ENCODE measurements around the gene CIITA.

DNA sequence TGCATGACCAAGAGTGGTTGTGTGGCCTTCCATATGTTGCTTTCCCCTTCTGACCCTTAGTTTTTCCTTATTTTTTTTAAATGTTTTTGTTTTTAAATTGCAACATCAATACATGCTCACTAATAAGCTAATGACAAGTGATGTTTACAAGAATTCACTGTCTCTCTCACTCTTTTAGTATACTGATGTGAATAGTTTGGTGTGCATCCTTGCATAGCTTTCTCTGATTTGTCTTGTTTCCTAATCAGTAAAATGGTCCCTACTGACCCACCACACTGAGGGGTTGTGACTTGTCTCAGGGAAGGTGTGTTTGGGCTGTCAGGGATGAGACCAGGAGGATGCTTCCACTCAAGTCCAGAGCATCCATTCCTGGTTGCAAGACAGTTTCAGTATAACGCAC, 26.0 kb downstream of the CIITA start:
- no peak for TF ChIP-seq POLR2A (IDR thresholded peaks at IDR 0.05)
- TF ChIP-seq, protein P1, sequence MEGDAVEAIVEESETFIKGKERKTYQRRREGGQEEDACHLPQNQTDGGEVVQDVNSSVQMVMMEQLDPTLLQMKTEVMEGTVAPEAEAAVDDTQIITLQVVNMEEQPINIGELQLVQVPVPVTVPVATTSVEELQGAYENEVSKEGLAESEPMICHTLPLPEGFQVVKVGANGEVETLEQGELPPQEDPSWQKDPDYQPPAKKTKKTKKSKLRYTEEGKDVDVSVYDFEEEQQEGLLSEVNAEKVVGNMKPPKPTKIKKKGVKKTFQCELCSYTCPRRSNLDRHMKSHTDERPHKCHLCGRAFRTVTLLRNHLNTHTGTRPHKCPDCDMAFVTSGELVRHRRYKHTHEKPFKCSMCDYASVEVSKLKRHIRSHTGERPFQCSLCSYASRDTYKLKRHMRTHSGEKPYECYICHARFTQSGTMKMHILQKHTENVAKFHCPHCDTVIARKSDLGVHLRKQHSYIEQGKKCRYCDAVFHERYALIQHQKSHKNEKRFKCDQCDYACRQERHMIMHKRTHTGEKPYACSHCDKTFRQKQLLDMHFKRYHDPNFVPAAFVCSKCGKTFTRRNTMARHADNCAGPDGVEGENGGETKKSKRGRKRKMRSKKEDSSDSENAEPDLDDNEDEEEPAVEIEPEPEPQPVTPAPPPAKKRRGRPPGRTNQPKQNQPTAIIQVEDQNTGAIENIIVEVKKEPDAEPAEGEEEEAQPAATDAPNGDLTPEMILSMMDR (IDR thresholded peaks at IDR 0.05): no peak
